HEK293T (cell line): ENCODE results near the gene INSL3.
A peak's percentile ranks its signal among the peaks of the same experiment; 100 is the strongest.

Experiments
- CTCF ChIA-PET: fragments of 350-600 bp; formaldehyde crosslinking; extraction: SDS; loops from one replicate; lab custom pipeline; 2021; ENCODE audit warnings: antibody characterized with exemption, inconsistent platforms; lab: Yijun Ruan, JAX
- POLR2A ChIA-PET: fragments of 350-600 bp; formaldehyde crosslinking; extraction: SDS; loops from one replicate; lab custom pipeline; 2020; ENCODE audit warnings: antibody characterized with exemption, inconsistent platforms; lab: Yijun Ruan, JAX
- DNase-seq: peaks from one replicate; pipeline ENCODE4 v3.0.0; 2012; ENCODE audit warnings: mixed read lengths; ENCODE audit errors: extremely low spot score
- ARNT ChIP-seq: fragments of 450-650 bp; IDR thresholded peaks from 2 replicates; pipeline ENCODE4 v1.6.1; 2017; ENCODE audit warnings: mild to moderate bottlenecking
- ELF4 ChIP-seq: fragments of 450-650 bp; IDR thresholded peaks from 2 replicates; pipeline ENCODE4 v1.6.1; 2017; ENCODE audit warnings: antibody characterized with exemption
- L3MBTL2 ChIP-seq: fragments of 450-650 bp; conservative IDR thresholded peaks from 2 replicates; pipeline ENCODE4 v1.6.1; 2016; ENCODE audit warnings: mild to moderate bottlenecking
- SUZ12 ChIP-seq: fragments of 450-650 bp; IDR thresholded peaks from 2 replicates; pipeline ENCODE4 v1.6.1; 2016; ENCODE audit warnings: mild to moderate bottlenecking
- ZNF384 ChIP-seq: fragments of 450-650 bp; IDR thresholded peaks from 2 replicates; pipeline ENCODE4 v1.6.1; 2016

Gene INSL3

GRCh38 chr19:17766543-17767131 lies 54.7 kb downstream of the INSL3 start:
- CTCF ChIA-PET = interaction anchor here (0.5 to 2.3 kb wide), 21 partner anchors 9 to 372 kb away, joined by 3 to 21 read pairs (median 4); no protein-coding TSS in a partner anchor
- TF ChIP-seq ARNT (no peak), ELF4 (no peak), L3MBTL2 (no peak), ZNF384 (no peak; the same call in 1 of the 2 replicates), SUZ12 (no peak)
- DNase-seq = peak; percentile 81
- POLR2A ChIA-PET = interaction anchor here (1.0 kb wide), 3 partner anchors 47 to 318 kb away, joined by 4 to 7 read pairs (median 5); partner anchors contain the start of genes MAP1S, RPL18A and TMEM221
